Measurements from ENCODE around the gene NKX6-2.

DNA sequence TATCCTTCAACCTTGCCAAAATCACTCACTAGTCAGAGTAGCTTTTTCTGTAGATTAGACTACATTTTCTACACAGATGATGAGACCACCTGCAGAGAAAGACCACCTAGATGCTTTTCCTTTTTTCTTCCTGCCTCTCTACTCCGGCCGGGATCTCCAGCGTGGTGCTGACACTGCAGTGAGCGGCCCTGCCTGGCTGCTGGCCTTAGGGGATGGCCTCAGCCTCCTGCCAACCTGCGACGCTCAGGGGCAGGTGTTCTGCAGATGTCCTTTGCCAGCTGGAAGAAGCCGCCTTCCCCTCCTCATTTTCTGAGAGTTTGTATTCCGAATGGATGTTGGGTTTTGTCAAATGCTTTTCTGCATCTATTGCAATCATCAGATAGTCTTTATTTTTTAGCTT is 43.5 kb upstream of the NKX6-2 start:
- TF ChIP-seq, protein P1, sequence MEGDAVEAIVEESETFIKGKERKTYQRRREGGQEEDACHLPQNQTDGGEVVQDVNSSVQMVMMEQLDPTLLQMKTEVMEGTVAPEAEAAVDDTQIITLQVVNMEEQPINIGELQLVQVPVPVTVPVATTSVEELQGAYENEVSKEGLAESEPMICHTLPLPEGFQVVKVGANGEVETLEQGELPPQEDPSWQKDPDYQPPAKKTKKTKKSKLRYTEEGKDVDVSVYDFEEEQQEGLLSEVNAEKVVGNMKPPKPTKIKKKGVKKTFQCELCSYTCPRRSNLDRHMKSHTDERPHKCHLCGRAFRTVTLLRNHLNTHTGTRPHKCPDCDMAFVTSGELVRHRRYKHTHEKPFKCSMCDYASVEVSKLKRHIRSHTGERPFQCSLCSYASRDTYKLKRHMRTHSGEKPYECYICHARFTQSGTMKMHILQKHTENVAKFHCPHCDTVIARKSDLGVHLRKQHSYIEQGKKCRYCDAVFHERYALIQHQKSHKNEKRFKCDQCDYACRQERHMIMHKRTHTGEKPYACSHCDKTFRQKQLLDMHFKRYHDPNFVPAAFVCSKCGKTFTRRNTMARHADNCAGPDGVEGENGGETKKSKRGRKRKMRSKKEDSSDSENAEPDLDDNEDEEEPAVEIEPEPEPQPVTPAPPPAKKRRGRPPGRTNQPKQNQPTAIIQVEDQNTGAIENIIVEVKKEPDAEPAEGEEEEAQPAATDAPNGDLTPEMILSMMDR (IDR thresholded peaks at IDR 0.05): no peak
- no peak for TF ChIP-seq POLR2A (IDR thresholded peaks at IDR 0.05)
- TF ChIP-seq EP300 (IDR thresholded peaks at IDR 0.05): no peak
- no peak for TF ChIP-seq POLR2AphosphoS5 (IDR thresholded peaks at IDR 0.05)

All from gastroesophageal sphincter (tissue), 3 donors.